Activated CD8-positive, alpha-beta T cell treated with anti-CD3 and anti-CD28 coated beads, Interleukin-2, amount 10 ng/mL, durations not matched to agents 7 days and 5 days (primary cell): ENCODE data around the gene SPOCD1. TPM values are rescaled to one million over a fixed set of nuclear protein-coding genes. Genes with fewer than 3 reads are reported as not detected.

Experiments
- ATAC-seq: fragments of 150-1000 bp; cut with Tn5 transposase; one replicate; pipeline ENCODE4 v1.10.0; 2021; ENCODE audit warnings: moderate library complexity
- CTCF ChIA-PET: fragments of 350-600 bp; sonication (Branson Sonifier 250); formaldehyde crosslinking; loops from one replicate; lab custom pipeline; 2021; ENCODE audit warnings: antibody characterized with exemption; lab: Charles Lee
- POLR2A ChIA-PET: fragments of 350-600 bp; sonication (Branson Sonifier 250); formaldehyde crosslinking; loops from one replicate; lab custom pipeline; 2021; ENCODE audit warnings: antibody characterized with exemption; lab: Charles Lee
- DNase-seq: peaks from one replicate; pipeline ENCODE4 v3.0.0-alpha.2; 2020
- H3K27ac Mint-ChIP-seq: one replicate; pipeline ENCODE4 v1.8.0; 2021; ENCODE audit warnings: mild to moderate bottlenecking, mixed read lengths
- H3K27me3 Mint-ChIP-seq: one replicate; pipeline ENCODE4 v1.8.0; 2021; ENCODE audit warnings: low read depth, mixed read lengths
- H3K36me3 Mint-ChIP-seq: one replicate; pipeline ENCODE4 v1.8.0; 2021; ENCODE audit warnings: low read depth, mixed read lengths
- H3K4me1 Mint-ChIP-seq: one replicate; pipeline ENCODE4 v1.8.0; 2021; ENCODE audit warnings: low read depth, mixed read lengths
- H3K4me3 Mint-ChIP-seq: one replicate; pipeline ENCODE4 v1.8.0; 2021; ENCODE audit warnings: mild to moderate bottlenecking, mixed read lengths
- H3K9me3 Mint-ChIP-seq: one replicate; pipeline ENCODE4 v1.8.0; 2022; ENCODE audit warnings: mixed read lengths; ENCODE audit not compliant: insufficient read depth
- microRNA-seq: library from miRNA; unstranded; fragments of <30 nt; microRNA quantifications from one replicate; pipeline ENCODE4 v1.2.0, GENCODE V29; 2022
- total RNA-seq, 2 experiments: library from RNA; stranded (reverse); gene quantifications; one replicate each; pipeline ENCODE4 v1.2.3, GENCODE V29; 2021

SPOCD1 gene
- total RNA-seq, 2 experiments from 2014 or later, result not detected

- no peak overlapping the region for H3K4me3 Mint-ChIP-seq
- CTCF ChIA-PET, result interaction anchor here (0.6 to 2.4 kb wide), 13 partner anchors 10 to 100 kb away, joined by 3 to 24 read pairs (median 5); partner anchors contain the start of gene COL16A1
Observed at GRCh38 chr1:31744165-31744888, 71.5 kb downstream of the SPOCD1 start.

GRCh38 chr1:31742462-31743212, 73.2 kb downstream of the SPOCD1 start:
- Mint-ChIP-seq H3K27me3 (no peaks in the 10 kb centered on the region), H3K9me3 (no peaks in the 10 kb centered on the region), H3K36me3 (no peaks in the 10 kb centered on the region), H3K4me3 (no peak overlapping the region), H3K4me1 (peaks cover 31% of the 10 kb centered on the region), H3K27ac (no peak overlapping the region)
- DNase-seq (no peak), ATAC-seq (no peak)
- CTCF ChIA-PET, result no interaction called here
- POLR2A ChIA-PET, result no interaction called here

More at GRCh38 chr1:31744165-31744888, 71.5 kb downstream of the SPOCD1 start:
- Mint-ChIP-seq H3K4me1 (peaks cover 31% of the 10 kb centered on the region), H3K36me3 (no peaks in the 10 kb centered on the region), H3K9me3 (no peaks in the 10 kb centered on the region), H3K27ac (no peak overlapping the region), H3K27me3 (no peaks in the 10 kb centered on the region)
- POLR2A ChIA-PET, result interaction anchor here (0.7 to 1.3 kb wide), 2 partner anchors 27 to 784 kb away, joined by 3 read pairs; no protein-coding TSS in a partner anchor
- no peak for ATAC-seq
- no peak for DNase-seq

Small RNA genes lying within 50 kb of the gene (microRNA-seq; reads per million reads assigned to microRNA genes)
- not detected for gene MIR4254

Other genes starting within 250 kb of the SPOCD1 start
- gene TINAGL1, start 239.5 kb downstream of the SPOCD1 start, total RNA-seq, result not detected
- gene HCRTR1, start 198.3 kb downstream of the SPOCD1 start, total RNA-seq, result not detected
- gene PEF1, start 171.1 kb downstream of the SPOCD1 start, total RNA-seq, result 10 to 100 TPM; 55.2 to 58.0 TPM
- not detected for gene COL16A1, start 112.0 kb downstream of the SPOCD1 start, total RNA-seq
- gene ADGRB2, start 51.7 kb downstream of the SPOCD1 start, total RNA-seq, result under 1 TPM; 0.05 to 0.37 TPM
- 100 to 1,000 TPM; 409 to 419 TPM for gene PTP4A2, start 122.3 kb upstream of the SPOCD1 start, total RNA-seq
- gene KHDRBS1, start 197.8 kb upstream of the SPOCD1 start, total RNA-seq, result 100 to 1,000 TPM; 194 to 197 TPM